G401 (cell line): ENCODE measurements around the gene MYO5C. TPM values are rescaled to one million over a fixed set of nuclear protein-coding genes. Genes with fewer than 3 reads are reported as not detected.
"Not testable (repeated sequence)": the region's sequence is repeated elsewhere in the genome, so short reads cannot be mapped to it uniquely, and the experiment has no call there.

Experiments
- DNase-seq: peaks from one replicate; pipeline ENCODE4 v3.0.0-alpha.2; 2015; ENCODE audit warnings: low spot score
- in situ Hi-C: cut with HindIII; loops from 2 replicates; pipeline ENCODE4 v1.10.0; 2016; ENCODE audit warnings: low sequenced_read_pairs, mixed read lengths
- total RNA-seq: library from RNA; depleted of rRNA; stranded (reverse); fragments of >200 nt; shearing (Covaris generic); gene quantifications from 2 replicates; pipeline ENCODE4 v1.2.3, GENCODE V29; 2014

The MYO5C gene
- total RNA-seq, 1 experiment from 2014 or later: 4.2 TPM

GRCh38 chr15:52254391-52254790, 41.2 kb downstream of the MYO5C start:
- in situ Hi-C loops: no loop called here
- DNase-seq: no peak

- no peak for DNase-seq
- in situ Hi-C loops: no loop called here
Measured at GRCh38 chr15:52252781-52253180, 42.8 kb downstream of the MYO5C start.

GRCh38 chr15:52251144-52251860, 44.3 kb downstream of the MYO5C start:
- no peak for DNase-seq
- in situ Hi-C loops: no loop called here

GRCh38 chr15:52247461-52247860, 48.1 kb downstream of the MYO5C start:
- no peak for DNase-seq
- in situ Hi-C loops: no loop called here

GRCh38 chr15:52246686-52247431, 48.7 kb downstream of the MYO5C start:
- in situ Hi-C loops: no loop called here
- no peak for DNase-seq

GRCh38 chr15:52243697-52244555, 51.7 kb downstream of the MYO5C start:
- in situ Hi-C loops: no loop called here
- DNase-seq: no peak

GRCh38 chr15:52243286-52243685, 52.3 kb downstream of the MYO5C start:
- in situ Hi-C loops: no loop called here

GRCh38 chr15:52241489-52241888, 54.1 kb downstream of the MYO5C start:
- in situ Hi-C loops: no loop called here
- no peak for DNase-seq

More at GRCh38 chr15:52243286-52243685, 52.3 kb downstream of the MYO5C start:
- no peak for DNase-seq

GRCh38 chr15:52240166-52240565, 55.4 kb downstream of the MYO5C start:
- in situ Hi-C loops: no loop called here
- no peak for DNase-seq

- in situ Hi-C loops, DNase-seq: not testable (repeated sequence)
Measured at GRCh38 chr15:52238989-52239525, 56.5 kb downstream of the MYO5C start.

GRCh38 chr15:52238149-52238548, 57.5 kb downstream of the MYO5C start:
- no peak for DNase-seq
- in situ Hi-C loops: no loop called here

- DNase-seq: no peak
- in situ Hi-C loops: no loop called here
Measured at GRCh38 chr15:52236013-52236412, 59.6 kb downstream of the MYO5C start.

GRCh38 chr15:52234596-52235541, 60.7 kb downstream of the MYO5C start:
- in situ Hi-C loops: no loop called here
- no peak for DNase-seq

GRCh38 chr15:52233405-52233804, 62.2 kb downstream of the MYO5C start:
- in situ Hi-C loops: no loop called here
- DNase-seq: no peak

GRCh38 chr15:52232327-52232726, 63.3 kb downstream of the MYO5C start:
- in situ Hi-C loops: no loop called here
- no peak for DNase-seq

GRCh38 chr15:52230073-52230472, 65.5 kb downstream of the MYO5C start:
- in situ Hi-C loops: no loop called here
- DNase-seq: no peak

- no peak for DNase-seq
- in situ Hi-C loops: no loop called here
Measured at GRCh38 chr15:52228921-52229320, 66.7 kb downstream of the MYO5C start.

- in situ Hi-C loops: no loop called here
- DNase-seq: peak; percentile 80
Measured at GRCh38 chr15:52227456-52227855, 68.1 kb downstream of the MYO5C start.
